GM19468 (cell line): ENCODE data around the gene SLC66A2.

Source experiments
- ATAC-seq: cut with Tn5 transposase; IDR thresholded peaks from one replicate; pipeline ENCODE4 v1.9.1; 2021; ENCODE audit warnings: mild to moderate bottlenecking, moderate library complexity, moderate number of reproducible peaks; ENCODE audit not compliant: unreplicated experiment; ENCODE audit errors: extremely low read depth

SLC66A2 gene

DNA sequence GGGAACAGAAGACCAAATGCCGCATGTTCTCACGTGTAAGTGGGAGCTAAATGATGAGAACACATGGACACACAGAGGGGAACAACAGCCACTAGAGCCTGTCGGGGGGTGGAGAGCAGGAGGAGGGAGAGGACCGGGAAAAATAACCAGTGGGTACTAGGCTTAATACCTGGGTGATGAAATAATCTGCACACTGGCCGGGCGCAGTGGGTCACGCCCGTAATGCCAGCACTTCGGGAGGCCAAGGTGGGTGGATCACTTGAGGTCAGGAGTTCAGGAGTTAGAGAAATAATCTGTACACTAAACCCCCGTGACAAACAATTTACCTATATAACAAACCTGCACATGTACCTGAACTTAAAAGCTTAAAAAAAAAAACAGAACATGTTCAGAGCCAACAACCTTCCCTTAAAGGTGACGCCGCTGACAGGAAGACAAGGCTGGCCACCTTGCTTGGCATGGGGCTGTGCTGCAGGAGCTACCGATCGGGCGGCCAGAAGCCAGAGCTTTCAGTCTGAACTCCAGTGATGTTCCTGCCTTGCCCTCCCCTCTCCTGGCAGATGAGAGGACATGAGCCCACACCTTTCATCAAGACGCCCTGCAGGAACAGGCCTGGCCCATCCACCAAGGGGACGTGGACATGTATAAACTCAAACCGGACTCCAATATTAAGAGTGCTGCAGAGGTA, 11.2 kb downstream of the SLC66A2 start:
- no peak for ATAC-seq

DNA sequence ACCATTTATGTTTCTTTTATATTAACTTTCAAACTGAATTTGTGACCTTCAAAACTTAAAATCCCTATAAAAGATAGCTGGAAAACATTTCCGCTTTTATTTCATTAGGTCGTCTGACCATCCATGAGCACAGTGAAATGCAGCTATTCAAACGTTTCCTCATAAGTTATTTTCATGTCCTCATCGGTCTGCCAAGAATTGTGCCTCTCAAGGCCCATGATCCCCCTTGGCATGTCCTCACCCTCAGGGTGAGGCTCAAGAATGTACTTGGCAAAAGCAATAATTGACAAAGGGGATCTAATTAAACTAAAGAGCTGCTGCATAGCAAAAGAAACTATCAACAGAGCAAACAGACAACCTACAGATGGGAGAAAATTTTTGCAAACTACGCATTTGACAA, 12.4 kb downstream of the SLC66A2 start:
- ATAC-seq: no peak

DNA sequence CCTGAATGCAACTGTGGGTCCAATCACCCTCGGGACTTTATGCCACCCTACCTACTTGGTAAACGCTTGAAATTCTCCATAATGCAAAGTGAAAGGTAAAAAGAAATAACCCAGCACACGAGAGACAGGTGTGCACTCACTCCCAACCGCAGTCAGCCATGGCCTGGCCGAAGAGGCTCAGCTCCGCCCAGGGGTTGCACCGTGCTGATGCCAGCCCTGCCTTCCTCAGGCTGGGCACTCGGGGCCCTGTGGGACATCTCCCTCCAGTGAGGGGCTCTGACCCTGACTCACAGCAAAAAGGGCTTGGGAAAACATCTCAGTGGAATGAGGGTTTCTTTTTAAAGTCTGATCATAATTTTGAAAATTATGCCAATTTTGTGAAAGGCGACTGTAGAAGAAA, 13.3 kb downstream of the SLC66A2 start:
- no peak for ATAC-seq

DNA sequence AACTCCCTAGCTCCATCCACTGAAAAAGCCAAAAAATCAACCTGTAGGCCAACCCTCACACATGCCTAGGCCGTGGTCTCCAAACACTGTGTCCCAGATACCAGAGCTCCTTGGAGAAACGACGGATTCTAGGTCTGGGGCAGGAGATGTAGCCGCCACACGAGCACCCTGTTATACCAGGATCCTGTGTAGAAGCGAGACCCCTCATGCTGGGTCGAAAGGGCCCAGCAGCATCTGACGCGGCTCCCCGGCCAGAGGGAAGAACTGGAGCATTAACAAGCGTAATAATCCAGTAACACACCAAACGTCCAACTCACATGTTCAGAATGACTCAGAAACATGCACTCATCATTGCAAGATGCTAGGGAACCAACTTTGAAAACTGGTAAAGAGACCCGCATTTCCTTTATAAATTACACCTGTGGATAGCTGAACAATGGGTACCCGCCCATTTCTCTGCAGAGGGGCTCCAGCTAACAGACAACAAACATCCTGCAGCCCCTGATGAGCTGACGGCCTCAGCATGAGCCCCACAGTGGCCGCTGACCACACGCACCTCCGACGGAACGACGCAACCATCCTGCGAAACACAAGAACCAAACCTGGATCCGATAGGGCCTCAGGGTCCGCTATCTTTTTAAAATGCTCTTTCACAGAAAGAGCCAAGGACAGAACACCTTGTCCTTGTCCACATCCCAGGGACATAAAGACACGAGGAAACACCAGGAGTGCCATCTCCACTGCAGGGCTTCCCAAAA, 14.2 kb downstream of the SLC66A2 start:
- ATAC-seq: no peak

DNA sequence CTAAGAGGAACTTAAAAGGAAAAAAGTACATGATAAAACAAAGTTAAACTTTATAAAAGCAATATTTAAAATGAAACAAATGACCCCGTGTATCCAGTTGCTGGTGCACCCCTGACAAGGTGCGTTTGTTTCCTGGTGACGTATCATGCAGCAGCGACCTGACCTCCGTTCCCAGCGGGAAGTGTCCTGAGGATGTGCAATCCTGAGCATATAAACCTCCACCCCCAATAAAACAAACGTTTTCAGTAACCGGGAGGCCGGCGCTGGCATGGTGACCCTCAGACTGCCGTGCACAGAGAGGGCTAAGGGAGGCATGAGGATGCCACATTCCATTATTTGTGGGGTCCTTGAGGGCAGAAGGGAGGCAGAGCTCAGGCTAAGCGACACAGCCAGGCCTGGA, 14.8 kb downstream of the SLC66A2 start:
- ATAC-seq: no peak

DNA sequence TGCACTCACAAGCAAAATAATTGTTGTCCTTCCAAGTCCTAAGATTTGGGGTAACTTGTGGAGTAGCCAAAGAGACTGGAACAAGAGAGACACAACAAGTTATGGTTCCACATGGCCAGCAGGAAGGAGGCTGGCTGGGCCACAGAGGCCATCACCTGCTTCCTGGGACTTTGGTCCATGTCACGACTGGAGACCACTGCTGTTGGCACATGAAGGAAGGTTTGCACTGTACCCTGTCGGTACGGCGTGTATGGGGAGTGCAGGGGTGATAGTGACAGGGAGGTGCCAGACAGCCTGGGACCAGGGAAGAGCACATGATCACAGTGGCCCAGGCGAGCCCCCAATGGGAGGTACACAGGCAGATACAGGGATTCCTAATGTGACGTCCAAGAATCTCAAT, 15.5 kb downstream of the SLC66A2 start:
- ATAC-seq: no peak

DNA sequence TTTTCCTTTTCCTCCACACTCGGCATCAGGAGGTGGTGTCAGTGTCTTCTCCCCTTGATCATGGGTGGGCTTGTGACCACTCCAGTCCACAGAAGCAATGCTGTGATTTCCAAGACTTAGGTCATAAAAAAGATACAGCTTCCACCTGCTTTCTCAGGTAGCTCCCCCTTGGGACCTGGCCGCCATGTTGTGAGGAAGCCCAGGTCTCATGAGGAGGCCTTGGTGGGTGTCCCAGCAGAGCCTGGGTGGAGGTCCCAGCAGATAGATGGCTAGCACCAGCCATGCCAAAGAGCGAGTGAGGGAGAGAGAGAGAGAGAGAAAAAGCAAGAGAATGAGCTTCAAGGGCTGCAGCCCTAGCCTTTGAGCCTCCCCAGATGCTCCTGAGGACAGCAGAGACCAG, 16.0 kb downstream of the SLC66A2 start:
- no peak for ATAC-seq

DNA sequence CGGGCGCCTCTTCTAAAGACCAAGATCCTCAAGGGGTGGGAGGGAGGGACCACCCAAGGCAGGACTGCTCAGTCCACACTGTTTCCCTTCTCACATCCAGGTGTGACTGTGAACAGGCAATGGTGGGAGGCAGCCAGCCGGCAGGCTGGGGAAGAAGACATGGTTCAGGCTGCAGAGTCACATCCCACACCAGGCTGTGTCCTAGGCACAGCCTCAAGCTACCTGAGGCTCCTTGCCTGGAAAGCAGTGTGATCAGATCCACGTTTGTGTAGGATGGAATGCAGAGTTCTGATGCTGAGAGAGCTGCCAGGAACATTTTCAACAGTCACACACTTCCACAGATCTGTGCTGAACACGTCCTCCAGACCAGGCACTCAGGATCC, 16.4 kb downstream of the SLC66A2 start:
- no peak for ATAC-seq

DNA sequence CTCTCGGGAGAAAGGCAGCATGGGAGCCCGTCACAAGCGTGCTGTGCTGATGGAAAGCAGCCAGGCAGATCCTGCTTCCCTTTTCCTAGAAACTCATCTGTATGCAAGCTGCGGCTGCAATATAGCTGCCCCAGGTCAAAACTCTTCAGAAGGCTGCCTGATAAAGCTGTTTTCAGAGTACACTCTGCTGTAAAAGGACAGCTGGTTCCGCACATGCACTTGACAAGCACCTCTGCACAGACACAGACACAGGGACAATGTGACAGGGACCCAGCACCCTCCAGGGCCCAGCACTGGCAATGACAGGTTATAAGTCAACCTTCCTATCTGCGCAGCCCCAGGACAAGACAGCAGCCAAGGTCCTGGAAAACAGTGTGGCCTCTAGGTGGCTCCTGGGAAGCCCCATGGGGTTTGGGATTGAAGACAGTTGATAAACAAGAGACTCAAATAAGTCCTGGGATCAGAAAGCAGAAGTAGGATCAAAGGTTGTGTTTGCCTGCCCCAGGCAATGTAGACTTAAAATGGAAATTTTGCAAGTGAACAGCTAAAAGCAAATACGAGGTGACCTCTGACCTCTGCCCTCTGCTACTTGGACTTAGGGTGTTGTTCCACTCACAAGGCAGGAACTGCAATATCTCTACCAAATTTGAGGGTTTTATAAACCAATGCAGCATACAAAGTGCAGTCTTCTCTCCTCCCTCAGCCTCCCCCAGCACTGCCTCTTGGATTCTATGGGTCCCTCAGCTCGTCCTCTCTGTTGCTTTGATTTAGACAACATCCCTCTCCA, 16.9 kb downstream of the SLC66A2 start:
- ATAC-seq: no peak

DNA sequence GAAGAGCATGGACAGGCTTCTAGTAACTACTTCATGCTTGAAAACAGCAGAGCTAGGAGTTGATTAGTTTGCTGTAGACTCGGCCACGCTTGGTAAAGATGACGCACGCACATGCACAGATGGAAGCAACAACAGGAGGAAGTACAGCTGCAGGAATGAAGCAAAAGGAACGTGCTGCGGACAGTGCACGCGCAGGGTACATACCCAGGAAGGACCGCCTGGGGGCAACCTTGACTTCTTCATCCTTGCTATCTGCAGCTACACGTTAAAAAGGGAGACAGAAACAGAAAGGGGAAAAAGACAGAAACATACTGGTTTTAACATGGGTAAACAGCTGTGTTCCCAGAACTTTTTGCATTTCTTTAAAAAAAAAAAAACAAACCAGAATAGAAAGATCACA, 17.7 kb downstream of the SLC66A2 start:
- no peak for ATAC-seq

DNA sequence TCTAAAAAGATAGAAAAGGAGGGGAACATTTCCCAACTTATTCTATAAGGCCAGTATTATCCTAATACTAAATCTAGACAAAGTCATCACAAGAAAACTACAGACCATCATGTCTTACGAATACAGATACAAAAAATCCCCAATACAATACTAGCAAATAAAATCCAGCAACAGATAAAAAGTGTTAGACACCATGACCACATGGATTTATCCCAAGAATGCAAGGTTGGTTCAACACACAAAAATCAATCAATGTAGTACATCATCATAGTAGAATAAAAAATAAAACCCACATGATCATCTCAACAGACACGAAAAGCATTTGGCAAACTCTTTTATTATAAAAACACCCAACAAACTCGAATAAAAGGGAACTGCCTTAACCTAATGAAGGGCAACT, 18.5 kb downstream of the SLC66A2 start:
- no peak for ATAC-seq

DNA sequence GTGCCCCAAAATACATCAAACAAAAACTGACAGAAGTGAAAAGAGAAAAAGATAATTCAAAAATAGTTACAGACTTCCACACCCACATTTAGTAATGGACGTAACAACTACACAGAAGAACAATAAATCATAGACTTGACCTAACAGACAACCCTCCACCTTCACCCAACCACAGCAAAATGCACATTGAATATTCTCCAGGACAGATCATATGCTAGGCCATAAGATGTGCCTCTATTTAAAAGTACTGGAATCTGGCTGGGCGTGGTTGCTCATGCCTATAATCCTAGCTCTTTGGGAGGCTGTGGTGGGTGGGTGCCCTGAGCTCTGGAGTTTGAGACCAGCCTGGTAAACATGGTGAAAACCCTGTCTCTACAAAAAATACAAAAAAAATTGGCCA, 20.0 kb downstream of the SLC66A2 start:
- no peak for ATAC-seq

DNA sequence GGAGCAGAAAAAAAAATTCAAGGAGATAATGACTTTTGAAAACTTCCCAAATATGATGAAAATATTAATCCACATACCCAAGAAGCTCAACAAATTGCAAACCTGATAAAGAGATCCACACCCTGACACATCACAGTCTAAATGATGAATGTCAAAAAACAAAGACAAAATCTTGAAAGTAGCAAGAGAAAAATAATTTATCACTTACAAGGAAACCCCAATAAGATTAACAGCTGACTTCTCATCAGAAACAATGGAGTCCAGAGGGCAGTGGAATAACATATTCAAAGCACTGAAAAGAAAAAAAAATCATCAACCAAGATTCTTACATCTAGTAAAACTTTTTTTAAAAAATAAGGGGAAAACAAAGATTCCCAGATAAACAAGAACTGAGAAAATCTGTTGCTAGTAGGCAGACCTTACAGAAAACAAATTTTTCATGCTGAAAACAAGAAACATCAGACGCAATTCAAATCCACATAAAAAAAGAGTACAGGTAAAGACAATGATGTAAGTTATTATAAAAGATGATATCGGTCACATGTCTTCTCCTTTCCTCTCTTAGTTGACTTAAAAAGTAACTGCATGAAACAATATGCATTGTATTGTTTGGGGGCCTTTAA, 21.3 kb downstream of the SLC66A2 start:
- ATAC-seq: no peak

DNA sequence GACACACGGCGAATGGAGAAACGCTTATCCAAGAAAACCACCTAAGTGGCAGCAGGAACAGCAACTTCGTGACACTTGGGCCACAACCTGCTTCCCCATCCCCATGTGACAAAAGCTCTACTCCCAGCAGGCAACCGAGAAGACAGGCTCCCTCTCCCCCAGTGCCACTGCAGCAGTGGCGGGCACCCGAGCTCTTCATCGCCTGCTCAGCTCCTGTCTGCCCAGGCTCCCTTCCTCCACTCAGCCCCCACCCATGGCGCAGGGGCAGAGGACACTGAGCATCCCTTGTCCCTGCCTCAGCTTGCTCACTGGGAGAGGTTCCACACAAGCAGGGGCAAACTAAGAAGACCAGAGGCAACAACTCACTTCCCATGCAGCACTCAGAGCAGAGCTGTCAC, 22.9 kb downstream of the SLC66A2 start:
- no peak for ATAC-seq

DNA sequence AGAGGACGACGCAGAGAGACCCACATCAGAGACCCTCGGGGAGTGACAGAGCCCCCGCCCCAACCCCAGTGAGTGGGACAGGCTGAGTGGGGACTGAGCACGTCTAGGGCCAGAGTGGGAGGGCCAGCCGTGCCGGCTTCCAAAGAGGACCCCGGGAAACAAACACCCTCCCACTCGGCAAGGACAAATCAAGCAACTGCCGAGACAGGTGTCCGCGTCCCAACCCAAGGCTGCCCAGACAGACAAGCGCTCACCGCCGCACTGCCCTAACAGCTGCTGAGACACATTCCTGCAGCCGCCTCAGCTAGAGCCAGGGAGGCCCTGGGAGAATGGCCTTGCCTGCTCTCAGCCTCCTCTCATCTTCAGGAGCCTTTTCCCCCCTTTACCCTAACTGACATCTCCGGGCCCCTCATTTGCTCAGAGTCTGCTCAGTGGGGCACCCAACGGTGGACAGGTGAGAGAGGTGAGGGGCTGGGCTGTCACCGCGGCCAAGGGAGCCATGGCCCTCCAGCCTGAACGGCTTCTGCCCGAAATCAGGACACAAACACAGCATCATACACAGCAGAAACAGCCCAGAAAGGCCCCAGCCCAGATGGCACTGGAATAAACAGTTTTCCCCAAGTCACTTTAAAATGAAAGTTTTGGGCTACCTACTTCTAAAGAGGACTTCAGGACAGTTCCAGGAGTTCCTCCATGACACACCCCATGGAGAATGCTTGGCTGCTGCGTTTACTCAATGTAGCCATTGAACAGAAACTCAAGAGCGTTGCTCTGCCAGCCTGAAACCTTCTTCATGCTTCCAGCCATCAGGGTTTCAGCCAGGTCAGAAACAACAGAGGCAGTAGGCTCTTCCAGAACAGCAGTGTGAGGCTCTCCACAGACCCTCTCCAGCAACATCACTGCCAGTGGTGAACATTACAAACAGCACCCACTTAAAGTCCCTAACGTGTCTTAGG, 23.6 kb downstream of the SLC66A2 start:
- no peak for ATAC-seq

DNA sequence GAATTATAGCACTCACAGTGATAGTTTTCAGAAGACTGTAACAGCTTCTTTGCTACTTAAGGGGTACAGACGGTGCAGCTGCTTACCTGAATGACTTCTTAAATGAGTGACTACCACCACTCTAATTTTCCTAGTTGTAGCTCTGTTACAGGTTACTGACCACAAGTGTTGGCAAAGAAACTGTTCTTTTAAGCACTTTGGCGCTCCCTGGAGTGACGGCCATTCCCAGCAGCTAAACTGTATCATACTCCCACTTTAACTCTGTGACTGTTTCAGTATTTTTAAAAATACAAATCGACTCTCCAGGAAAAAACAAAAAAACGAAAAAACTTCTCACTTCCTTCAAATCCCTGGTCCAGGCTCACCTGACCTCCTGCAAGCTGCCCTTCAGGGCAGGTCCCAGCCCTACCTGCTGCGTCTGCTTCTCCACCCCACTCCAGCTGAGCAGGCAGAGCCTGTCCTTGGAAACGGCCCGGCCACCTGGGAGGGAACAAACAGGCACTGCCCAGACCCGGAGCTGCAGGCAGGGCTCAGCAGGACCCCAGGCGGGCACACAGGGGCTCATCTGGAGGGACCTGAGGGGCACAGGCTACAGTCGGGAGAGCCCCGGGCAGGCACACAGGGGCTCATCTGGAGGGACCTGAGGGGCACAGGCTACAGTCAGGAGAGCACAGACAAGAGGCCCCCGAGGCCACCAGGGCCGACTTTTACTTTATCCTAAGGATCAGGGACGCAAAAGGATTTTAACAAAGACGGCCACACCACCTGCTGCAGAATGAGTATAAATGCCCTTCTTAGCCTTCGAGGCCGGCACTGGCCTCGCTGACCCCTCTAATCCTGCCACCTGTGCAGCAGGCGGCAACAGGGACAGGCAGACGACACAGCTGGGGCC, 24.5 kb downstream of the SLC66A2 start:
- no peak for ATAC-seq

DNA sequence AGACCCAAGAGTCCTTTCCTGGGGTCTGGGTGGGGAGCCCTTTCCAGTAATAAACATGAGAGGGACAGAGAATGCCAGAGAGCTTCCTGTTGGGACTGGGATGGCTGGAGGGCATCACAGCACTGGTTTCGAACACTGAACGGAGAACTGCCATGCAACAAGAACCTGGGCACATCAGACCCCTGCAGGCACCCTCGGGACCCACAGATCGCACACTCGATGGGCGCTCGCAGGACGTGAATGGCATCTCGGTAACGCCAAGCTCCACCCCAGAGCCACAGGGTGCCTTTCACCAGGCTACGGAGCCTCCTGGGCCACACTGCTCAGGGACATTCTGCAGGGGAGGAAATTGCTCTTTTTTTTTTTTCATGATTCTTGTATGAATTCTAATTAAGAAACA, 25.1 kb downstream of the SLC66A2 start:
- no peak for ATAC-seq

DNA sequence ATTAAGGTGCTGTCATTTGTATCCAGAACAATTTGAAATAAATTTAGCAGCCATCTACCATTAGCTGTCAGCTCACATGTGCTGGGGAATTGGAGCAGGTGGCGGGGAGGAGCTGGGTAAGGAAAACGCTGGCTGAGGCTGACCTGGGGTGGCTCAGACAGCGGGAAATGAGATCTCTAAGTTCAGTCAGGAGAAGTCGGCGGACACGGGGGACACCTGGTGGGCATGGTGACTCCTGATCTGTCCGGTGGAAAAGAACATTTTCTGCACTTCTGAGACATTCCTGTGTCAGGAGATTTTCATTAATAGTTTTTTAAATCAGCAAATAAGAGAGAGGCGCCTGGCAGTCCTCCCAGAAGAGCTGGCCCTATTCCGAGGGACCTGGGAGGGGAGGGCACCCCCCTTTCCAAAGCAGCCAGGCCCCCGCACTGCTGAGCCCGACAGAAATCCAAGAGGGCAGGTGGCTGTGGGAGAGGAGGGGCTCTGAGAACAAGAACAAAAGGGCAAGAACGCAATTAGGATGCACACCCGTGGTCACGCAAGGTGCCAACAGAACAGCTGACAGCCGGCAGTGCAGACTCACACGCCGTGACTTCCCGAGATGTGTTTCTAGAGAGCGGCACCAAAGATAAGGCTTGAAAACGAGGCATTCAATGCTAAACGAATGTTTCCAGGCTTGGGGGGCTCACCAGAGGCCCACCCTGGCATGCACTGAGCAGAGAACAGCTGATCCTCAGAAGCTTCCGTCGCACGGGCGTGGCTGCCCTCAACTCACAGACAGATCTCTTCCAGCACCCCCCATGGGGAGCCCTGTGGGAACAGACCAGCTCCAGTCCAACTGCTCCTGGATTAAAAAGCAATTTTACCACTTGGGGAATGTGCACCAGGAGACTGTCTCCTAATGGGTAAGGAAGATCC, 26.4 kb downstream of the SLC66A2 start:
- ATAC-seq: no peak
